Stimulated activated CD8-positive, alpha-beta memory T cell treated with anti-CD3 and anti-CD28 coated beads, Interleukin-4, amount 100 ng/mL, for 4 hours (primary cell): ENCODE measurements around the gene SHFL.

Experiments used
- DNase-seq, 2 donors: peaks; one replicate each; pipeline ENCODE4 v3.0.0-alpha.2; 2020; ENCODE audit warnings: low read depth in 2 of 2, low spot score in 1 of 2

The SHFL gene

DNA sequence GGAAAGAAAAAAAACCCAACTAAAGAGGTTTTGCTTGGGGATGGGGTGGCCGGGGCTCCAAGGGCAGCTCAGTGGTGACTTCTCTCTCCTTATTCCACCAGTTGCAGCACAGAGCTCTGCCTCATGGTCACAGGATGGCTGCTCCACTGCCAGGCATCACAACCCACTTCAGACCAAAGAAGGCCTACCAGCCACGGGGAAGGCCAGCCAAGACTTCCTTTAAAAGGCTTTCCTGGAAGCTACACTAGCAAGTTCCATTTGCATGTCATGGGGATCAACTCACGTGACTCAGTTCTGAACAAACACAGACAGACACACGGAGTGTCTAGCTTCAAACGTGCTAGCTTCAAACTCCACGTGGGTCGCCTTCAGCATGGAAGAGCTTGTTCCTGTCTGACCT is 46.8 kb downstream of the SHFL start:
- DNase-seq: no peak

DNA sequence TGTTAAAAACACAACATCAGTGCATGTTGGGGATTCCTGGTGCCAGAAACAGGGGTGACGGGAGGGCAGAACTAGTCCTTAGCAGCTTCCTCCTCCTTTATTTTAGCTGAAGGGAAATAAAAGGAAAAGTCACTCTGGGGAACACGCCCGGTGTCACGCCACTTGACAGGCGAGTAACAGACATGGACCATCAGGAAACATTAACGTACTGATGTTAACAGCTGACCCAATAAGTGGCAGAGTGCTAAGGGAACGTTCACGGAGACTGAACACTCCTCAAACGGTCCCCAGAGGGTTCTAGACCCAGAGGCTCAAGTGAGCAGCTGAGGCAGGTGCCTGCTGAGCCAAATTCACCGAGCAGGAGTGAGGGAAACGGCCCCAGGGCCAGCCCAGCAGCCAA is 47.5 kb downstream of the SHFL start:
- DNase-seq: no peak

DNA sequence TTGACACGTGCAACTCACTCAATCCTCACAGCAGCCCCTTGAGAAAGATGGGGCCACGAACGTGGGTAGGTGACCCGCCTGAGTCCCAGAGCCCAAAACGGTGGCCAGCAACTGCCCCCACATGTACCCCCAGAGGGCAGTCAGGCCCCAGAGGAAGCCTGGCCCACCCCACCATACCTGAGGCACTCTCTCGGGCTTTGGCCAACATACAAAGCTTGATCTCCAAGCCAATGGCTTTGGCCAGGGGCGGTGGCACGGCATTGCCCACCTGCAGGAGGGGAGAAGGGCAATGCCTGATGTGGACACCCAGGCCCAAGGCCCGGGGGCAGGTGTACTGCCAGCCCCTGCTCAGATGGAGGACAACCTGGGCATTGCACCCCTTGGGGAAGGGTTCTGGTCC is 47.9 kb downstream of the SHFL start:
- no peak for DNase-seq

DNA sequence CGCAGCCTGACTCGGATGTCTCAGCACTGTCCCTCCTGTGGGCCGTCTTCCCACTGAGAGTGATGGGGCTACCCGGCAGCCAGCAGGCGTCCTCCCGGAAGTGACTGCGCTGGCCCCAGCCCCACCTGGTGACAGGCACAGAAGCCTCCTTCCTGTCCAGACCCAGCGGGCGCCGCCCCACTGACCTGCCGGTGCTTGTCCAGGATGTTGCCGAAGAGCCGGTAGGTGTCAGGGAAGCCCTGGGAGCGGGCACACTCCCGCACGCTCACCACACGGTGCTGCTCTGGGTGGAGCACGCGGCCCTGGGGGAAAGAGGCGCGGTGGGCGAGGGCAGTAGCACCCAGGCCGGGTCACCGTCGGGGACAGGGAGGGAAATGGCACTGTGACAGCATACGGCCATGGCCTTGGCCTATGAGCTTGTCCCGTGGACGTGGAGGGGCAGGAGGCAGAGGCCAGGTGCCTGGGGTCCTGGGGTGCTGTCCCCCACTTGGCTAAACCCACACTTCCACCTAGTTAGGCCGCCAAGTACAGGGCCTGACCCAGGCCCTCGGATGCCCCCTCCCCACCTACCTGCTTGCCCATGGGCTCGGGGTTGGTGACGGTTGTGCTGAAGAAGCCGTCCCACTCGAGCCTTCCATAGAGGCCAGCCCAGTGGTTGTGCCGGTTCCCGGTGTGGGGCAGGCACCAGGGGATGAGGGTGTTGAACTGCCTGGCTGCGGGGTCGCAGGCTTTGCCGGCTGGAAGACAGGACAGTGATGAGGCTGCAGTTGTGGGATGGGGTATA is 49.6 kb downstream of the SHFL start:
- DNase-seq: no peak

DNA sequence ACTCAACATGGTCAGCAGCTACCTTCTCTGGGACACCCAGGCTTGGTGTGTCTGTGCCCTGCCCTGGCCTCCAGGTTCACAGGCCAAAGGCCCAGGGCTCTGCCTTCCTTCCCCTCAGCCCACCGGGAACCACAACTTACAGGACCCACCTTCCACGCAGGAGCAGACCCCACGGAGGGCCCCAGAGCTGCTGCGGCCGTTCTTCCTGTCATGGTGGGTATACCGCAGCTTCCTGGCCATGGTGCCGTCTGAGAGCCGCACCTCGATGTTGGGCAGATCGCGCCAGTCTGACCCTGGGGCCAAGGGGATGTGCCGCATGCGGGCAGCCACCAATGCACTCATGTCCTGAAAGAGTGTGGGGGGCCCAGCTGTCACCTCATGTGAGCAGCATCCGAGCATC is 50.8 kb downstream of the SHFL start:
- DNase-seq: no peak

DNA sequence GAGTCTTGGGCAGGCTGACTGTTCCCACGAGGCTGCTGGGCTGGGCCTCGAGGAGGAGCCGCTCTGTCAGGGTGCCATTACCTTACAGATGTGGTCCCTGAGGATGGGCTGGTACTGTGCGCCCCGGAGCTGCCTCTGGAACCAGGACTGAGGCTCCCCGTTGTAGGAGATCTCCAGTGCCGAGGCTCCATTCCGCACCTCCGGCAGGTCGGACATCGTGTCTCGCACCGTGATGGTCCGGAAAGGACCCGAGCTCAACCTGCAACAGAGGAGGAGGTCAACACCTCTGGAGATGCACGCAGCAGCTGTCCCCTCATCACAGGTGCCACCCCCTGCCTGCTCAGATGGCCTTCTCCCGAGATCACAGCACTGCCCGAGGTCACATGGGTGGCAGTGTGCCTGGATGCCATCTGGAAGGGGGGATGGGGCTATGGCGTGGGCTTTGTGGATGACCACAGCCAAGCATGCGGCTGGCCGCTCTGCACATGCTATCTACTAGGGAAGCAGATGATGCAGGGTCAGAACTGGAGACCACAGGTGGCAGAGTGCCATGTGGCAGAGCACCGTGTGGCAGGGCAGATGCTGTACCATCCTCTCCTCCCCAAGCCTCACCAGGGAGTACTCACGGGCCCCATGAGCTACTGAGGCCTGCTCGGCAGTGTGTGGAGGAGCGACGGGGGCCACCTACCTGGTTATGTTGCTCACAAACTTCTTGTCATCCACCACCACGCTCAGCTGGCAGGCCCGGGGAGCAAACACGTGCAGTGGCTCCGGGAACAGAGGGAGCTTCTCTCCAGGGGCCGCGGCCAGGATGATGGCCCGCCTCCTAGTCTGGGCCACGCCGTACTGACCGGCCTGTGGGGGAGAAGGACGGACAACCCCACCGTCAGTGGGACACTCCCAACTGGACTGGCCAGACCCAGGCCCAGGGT is 51.9 kb downstream of the SHFL start:
- no peak for DNase-seq

DNA sequence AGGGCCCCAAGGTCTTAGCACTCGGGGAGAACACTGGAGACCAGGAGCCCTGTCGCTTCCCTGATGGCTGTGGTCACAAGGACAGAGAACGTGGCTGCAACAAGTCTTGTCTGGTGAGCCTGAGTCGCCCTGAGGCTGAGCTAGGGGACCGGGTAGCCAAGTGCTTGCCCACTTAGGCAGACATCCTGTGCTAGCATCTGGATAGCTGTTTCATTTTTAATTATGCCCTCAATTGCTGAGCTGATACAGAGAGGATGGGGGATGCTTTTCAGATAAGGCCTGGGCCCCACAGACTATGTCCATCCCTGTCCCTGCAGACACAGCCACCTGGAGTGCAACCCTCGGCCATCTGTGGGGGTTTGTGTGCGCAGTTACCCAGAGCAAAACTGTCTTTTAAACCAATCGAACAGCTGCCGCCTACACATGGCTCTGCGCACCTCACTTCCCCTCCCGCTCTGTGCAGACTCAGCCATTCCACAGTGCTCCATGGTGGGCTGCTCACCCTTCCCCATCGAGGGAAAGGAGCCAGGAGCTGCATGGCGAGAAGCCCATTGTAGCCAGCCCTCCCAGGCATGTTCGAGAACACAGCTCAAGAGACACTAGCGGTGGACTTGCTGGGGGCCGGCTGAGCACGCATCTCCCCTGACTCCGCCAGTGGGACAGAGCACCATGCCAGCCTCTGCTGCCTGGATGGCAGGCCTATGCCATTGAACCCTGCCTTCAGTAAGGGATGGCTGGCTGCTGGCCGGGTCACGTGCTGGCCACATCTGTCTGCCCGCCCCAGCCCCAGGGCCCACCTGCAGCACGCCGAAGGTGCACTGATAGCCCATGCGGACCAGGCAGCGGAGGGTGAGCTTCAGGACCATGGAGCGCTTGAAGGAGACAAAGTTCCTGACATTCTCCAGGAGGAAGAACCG is 53.0 kb downstream of the SHFL start:
- no peak for DNase-seq

DNA sequence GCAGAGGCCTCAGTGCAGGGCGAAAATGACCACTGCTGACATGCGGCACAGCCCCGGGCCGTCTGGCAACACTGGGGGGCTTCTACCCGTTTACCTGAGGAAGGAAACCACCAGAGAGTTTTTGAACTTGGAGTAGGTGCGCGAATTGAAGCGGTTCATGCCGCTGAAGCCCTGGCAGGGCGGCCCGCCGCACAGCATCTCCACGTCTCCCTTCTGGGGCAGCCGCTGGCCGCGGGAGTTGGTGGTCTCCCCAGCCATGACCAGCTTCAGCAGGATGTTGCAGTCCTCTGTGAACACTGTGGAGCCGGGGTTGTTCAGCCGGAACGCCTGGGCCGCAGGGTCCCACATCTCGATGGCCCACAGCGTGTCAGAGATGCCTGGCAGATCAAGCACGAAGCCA is 53.8 kb downstream of the SHFL start:
- no peak for DNase-seq

DNA sequence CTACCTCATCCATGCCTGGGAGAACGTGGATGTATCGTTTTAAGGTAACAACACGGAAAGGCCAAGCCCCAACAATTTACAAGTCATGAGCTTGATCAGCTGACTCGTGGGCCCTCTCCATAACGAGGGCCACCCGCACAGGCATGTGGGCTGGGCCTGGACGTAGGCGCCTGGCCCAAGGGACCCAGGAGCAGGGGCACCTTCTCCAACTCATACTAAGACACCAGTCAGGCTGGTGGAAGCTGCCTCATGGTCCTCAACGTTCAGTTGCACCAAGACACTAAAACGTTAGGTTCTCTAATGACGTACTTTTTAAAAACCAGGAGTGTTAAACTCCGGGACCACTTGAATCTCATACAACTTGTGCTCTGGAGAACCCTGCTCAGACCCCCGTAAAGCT is 55.4 kb downstream of the SHFL start:
- DNase-seq: no peak

DNA sequence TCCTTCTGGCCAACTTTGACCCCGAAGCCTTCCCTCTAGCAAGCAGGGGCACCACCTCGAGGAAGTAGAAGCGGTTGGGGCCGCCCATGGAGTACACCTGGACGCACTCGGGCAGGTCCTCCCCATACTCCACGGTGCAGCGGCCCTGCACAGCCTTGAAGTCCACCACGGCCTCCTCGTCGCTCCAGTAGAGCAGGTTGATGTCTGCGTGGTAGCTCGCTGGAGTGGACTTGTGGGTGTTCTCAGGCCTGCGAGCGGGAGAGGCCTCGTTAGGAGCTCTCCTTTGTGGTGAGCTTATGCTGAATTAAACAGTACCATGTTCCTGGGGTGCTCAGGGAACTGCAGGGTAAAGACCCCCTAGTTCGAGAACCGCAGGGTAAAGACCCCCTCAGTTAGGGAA is 55.9 kb downstream of the SHFL start:
- no peak for DNase-seq
